Skeletal muscle satellite cell (primary cell): ENCODE data around the gene KIF4B.
"Not testable (repeated sequence)": the region's sequence is repeated elsewhere in the genome, so short reads cannot be mapped to it uniquely, and the experiment has no call there.

Experiments used
- H3K27me3 ChIP-seq: 2 replicates; pipeline ENCODE4 v1.7.0; 2013; ENCODE audit warnings: low read length; ENCODE audit not compliant: control insufficient read depth, insufficient read depth
- H3K36me3 ChIP-seq: 2 replicates; pipeline ENCODE4 v1.7.0; 2013; ENCODE audit warnings: mild to moderate bottlenecking, control low read depth, low read length; ENCODE audit not compliant: insufficient read depth
- H3K4me1 ChIP-seq: 2 replicates; pipeline ENCODE4 v1.7.0; 2013; ENCODE audit warnings: low read length; ENCODE audit not compliant: control insufficient read depth, insufficient read depth
- H3K4me2 ChIP-seq: 2 replicates; pipeline ENCODE4 v1.7.0; 2013; ENCODE audit warnings: mild to moderate bottlenecking, low read length
- H3K4me3 ChIP-seq: 2 replicates; pipeline ENCODE4 v1.7.0; 2013; ENCODE audit warnings: low read length
- H3K9ac ChIP-seq: 2 replicates; pipeline ENCODE4 v1.7.0; 2013; ENCODE audit warnings: mild to moderate bottlenecking, low read depth, low read length, moderate library complexity
- H3K9me3 ChIP-seq: replicated peaks from 2 replicates; pipeline ENCODE4 v1.7.0; 2013; ENCODE audit warnings: mild to moderate bottlenecking, control low read depth, low read length

Gene KIF4B

DNA sequence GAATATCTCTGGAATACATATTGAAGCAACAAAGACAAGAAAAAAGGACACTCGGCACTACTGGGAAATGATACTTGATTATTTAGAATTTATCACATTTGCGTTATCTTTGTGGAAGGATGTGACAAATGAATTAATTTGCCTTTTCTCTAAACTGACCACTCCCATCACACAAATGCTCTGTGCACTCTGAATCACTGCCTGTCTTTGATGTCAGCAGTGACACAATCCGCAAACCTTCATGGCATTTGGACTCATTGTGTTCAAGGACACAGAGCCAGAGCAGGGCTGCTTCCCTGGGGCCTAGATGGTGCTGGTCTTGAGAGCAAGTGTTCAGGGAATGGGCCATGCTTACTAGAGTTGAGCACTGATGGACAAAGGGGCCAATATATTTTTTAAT is 4.9 kb upstream of the KIF4B start:
- no peak overlapping the region for H3K4me2 ChIP-seq
- H3K36me3 ChIP-seq = no peaks in the 10 kb centered on the region
- H3K9me3 ChIP-seq = no peaks in the 10 kb centered on the region
- H3K4me1 ChIP-seq = no peaks in the 10 kb centered on the region
- H3K27me3 ChIP-seq = peaks cover 3% of the 10 kb centered on the region
- H3K4me3 ChIP-seq = no peak overlapping the region
- H3K9ac ChIP-seq = no peak overlapping the region

DNA sequence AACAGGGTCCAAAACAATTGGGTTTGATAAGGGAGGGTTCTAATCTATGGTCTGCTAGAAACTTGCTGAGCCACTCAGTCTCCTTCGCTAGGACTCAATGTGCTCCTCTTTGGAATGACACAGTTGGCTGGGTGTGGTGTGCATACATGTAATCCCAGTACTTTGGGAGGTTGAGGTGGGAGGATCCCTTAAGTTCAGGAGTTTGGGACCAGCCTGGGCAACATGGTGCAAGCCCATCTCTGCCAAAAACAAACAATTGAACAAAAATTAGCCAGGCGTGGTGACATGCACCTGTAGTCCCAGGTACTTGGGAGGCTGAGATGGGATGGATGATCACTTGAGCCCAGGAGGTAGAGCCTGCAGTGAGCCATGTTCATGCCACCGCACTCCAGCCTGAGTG is 2.7 kb upstream of the KIF4B start:
- Histone ChIP-seq H3K4me1 (no peaks in the 10 kb centered on the region), H3K4me3 (no peak overlapping the region), H3K27me3 (no peaks in the 10 kb centered on the region), H3K9me3 (no peaks in the 10 kb centered on the region), H3K9ac (no peak overlapping the region), H3K36me3 (no peaks in the 10 kb centered on the region), H3K4me2 (no peak overlapping the region)

DNA sequence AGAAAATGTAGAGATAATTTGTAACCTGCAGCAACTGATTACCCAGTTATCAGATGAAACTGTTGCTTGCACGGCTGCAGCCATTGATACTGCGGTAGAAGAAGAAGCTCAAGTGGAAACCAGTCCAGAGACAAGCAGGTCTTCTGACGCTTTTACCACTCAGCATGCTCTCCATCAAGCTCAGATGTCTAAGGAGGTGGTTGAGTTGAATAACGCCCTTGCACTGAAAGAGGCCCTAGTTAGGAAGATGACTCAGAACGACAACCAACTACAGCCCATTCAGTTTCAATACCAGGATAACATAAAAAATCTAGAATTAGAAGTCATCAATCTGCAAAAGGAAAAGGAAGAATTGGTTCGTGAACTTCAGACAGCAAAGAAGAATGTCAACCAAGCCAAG is 1.7 kb downstream of the KIF4B start:
- Histone ChIP-seq H3K27me3 (peaks cover 6% of the 10 kb centered on the region), H3K36me3 (no peaks in the 10 kb centered on the region), H3K4me3 (no peak overlapping the region), H3K9me3 (no peaks in the 10 kb centered on the region), H3K4me1 (no peaks in the 10 kb centered on the region), H3K4me2 (no peak overlapping the region), H3K9ac (no peak overlapping the region)

DNA sequence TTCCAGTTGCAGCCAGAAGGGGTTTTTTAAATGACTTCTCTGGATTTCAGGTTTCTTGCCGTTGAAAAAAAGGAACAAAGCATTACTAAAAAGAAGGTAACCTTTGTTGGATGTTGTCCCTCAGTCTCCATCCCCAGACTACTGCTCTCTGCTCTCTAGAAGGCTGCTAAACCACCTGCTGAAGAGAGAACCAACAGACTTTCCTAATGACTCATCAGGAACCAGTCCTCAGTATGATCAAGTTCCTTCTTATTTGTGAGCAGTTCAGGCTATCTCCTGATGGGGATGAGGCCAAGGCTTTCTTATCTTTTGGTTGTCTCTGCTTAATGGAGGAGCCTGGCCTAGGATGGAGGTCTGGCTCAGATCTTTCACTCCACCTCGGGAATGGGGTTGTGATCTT is 4.1 kb downstream of the KIF4B start:
- Histone ChIP-seq H3K36me3 (no peaks in the 10 kb centered on the region), H3K4me1 (no peaks in the 10 kb centered on the region), H3K27me3 (peaks cover 6% of the 10 kb centered on the region), H3K9me3 (no peaks in the 10 kb centered on the region), H3K9ac (no peak overlapping the region), H3K4me3 (no peak overlapping the region), H3K4me2 (no peak overlapping the region)

DNA sequence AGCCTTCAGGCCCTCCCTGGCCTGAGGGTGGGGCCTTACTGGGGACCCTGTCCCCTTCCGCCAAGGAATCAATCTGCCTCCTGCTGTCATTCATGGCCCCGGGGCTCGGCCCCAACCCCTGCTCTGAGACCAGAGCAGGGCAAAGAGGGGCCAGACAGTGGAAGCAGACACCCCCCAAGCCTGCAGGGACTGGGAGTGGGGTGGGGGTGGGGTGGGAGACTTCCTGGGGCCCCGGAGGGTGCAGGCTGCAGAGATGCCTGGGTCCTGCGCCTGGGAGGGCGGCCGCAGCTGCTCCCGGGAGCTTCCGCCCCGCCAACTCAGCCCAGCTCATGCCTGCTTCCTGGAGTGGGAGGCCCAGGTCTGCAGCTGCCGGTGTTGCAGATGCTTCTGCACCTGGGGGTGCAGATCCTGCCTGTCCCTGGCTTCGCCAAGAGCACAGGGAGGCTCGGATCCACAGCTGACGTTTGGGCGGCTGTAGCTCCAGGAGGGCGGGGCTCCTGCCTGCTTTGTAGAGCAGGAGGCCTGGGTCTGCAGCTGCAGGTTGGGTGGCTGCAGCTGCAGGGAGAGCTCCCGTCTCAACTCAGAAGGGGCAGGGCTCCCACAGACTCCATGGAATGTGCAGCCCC is 6.2 kb downstream of the KIF4B start:
- Histone ChIP-seq H3K9me3 (no peaks in the 10 kb centered on the region), H3K4me2 (no peak overlapping the region), H3K9ac (no peak overlapping the region), H3K4me1 (no peaks in the 10 kb centered on the region), H3K36me3 (no peaks in the 10 kb centered on the region), H3K4me3 (no peak overlapping the region), H3K27me3 (peaks cover 10% of the 10 kb centered on the region)

DNA sequence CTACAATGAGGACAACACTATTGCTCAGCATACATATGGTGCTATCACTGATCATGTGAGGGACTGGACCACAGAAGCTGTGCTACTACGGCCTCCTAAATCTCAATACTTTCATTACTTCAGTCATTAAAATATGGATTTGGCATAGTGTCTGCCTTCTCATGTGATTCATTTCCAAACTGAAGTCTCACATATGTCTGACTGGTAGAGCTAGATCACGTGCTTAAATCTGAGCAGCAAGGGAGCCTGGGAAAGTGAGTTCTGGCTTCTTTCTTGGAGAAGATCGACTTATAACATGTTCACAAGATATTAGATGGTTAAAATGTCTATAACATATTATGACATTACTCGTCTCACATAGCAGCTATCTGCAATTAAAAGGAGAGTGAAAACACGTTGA is 8.3 kb downstream of the KIF4B start:
- Histone ChIP-seq H3K27me3 (peaks cover 5% of the 10 kb centered on the region), H3K36me3 (no peaks in the 10 kb centered on the region), H3K9me3 (no peaks in the 10 kb centered on the region), H3K4me2 (no peak overlapping the region), H3K4me3 (no peak overlapping the region), H3K9ac (no peak overlapping the region), H3K4me1 (no peaks in the 10 kb centered on the region)

DNA sequence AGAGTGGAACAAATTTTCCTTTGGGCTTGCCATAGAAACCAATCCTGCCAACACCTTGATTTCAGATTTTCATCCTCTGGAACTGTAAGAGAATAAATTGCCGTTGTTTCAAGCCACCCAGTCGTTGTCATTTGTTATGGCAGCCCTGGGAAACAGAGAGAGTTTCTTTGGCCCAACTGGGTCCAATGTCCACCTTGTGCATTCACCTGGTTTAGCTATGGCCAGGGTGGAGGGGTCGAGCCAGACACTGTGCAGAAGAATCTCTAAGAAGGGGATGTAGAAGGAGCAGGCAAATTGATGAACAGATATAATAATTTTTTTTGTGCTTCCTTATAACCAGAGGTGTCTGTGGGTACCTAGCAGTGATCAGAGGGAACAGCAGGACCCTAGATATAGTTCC is 9.8 kb downstream of the KIF4B start:
- Histone ChIP-seq H3K27me3 (peaks cover 5% of the 10 kb centered on the region), H3K9me3 (no peaks in the 10 kb centered on the region), H3K36me3 (no peaks in the 10 kb centered on the region), H3K4me1 (no peaks in the 10 kb centered on the region), H3K4me3 (no peak overlapping the region), H3K9ac (no peak overlapping the region), H3K4me2 (no peak overlapping the region)

DNA sequence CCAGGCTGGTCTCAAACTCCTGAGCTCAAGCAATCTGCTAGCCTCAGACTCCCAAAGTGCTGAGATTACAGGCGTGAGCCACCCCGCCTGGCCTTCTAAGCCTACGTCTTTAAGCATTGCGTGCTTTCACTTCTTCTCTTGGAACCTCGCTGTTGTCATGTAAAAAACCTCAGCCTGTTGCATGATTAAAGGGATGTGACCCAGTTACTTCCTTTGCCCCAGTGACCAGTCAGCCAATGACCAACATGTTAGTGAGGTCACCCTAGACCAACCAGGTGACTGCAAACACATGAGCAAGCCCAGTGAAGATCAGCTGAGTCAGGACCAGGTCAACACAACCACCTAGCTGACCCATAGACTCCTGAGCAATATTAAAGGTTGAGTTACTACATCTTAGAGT is 10.5 kb downstream of the KIF4B start:
- H3K4me2 ChIP-seq = no peak overlapping the region
- H3K27me3 ChIP-seq = peaks cover 5% of the 10 kb centered on the region
- H3K9ac ChIP-seq = no peak overlapping the region
- no peaks in the 10 kb centered on the region for H3K4me1 ChIP-seq
- H3K36me3 ChIP-seq = no peaks in the 10 kb centered on the region
- no peaks in the 10 kb centered on the region for H3K9me3 ChIP-seq
- H3K4me3 ChIP-seq = no peak overlapping the region

DNA sequence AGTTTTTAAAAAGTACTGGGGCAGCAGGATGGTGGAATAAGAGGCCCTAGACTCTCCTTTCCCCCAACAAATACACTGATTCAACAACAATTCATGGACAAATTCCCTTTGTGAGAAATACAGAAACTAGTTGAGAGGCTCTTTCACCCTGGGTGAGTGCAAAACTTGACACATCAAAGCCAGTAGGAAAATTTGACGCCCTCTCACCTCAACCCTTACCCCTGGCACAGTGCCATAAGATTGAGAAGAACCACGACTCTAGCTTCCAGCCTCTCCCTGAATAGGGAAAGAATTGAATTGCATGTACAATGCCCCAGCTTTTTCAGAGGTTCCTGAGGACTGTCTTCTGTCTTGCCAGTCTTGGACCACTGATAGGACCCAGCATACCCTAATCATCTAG is 12.3 kb downstream of the KIF4B start:
- Histone ChIP-seq H3K9ac (no peak overlapping the region), H3K36me3 (no peaks in the 10 kb centered on the region), H3K4me1 (no peaks in the 10 kb centered on the region), H3K9me3 (no peaks in the 10 kb centered on the region), H3K4me2 (no peak overlapping the region), H3K4me3 (no peak overlapping the region), H3K27me3 (peaks cover 5% of the 10 kb centered on the region)

DNA sequence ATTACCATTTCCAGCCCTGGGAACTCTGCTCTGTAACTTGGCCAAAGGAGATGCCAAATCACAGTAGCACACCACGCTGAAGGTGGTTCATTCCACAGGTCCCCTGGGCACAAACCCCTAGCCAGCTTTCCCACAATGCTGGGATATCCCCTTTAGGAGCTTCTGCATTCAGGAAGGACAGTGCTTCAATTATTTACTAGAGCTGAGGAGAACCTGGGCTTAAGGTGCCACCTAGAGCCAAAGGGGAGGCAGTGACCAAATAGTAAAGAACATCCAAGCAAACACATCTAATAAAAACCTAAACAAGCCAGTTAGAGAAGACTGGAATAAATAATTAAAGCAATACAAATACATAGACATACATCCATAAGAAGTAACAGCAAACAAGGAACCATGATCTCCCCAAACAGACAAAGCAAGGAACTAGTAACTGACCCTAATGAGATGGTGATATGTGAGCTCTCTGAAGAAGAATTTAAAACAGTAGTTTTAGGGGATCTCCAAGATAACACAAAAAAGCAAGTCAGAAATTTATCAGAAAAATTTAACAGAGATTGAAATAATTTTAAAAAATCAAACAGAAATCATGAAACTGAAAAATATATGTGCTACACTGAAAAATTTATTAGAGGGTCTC is 14.6 kb downstream of the KIF4B start:
- Histone ChIP-seq H3K27me3 (peaks cover 5% of the 10 kb centered on the region), H3K36me3 (no peaks in the 10 kb centered on the region)

DNA sequence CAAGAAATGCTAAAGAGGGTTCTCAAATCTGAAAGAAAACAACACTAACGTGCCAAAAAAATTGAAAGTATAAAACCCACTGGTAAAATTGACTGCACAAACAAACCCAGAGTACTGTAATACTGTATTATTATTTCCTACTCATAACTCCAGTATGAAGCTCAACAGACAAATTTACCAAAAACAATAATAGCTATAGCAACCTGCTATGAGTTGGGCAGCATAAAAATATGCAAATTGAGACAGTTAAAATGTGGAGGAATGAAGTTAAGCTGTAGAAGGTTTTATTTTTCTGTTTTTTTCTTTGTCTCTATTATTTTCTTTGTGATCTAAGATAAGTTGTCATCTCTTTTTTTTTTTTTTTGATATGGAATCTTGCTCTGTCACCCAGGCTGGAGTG is 15.7 kb downstream of the KIF4B start:
- Histone ChIP-seq H3K36me3 (no peaks in the 10 kb centered on the region), H3K27me3 (peaks cover under 1% of the 10 kb centered on the region), H3K9ac (no peak overlapping the region), H3K4me3 (no peak overlapping the region), H3K4me2 (no peak overlapping the region), H3K4me1 (no peaks in the 10 kb centered on the region), H3K9me3 (no peaks in the 10 kb centered on the region)

More for the DNA sequence above, 14.6 kb downstream of the KIF4B start:
- no peaks in the 10 kb centered on the region for H3K4me1 ChIP-seq
- H3K4me2 ChIP-seq = no peak overlapping the region
- no peaks in the 10 kb centered on the region for H3K9me3 ChIP-seq
- H3K4me3 ChIP-seq = no peak overlapping the region
- no peak overlapping the region for H3K9ac ChIP-seq

DNA sequence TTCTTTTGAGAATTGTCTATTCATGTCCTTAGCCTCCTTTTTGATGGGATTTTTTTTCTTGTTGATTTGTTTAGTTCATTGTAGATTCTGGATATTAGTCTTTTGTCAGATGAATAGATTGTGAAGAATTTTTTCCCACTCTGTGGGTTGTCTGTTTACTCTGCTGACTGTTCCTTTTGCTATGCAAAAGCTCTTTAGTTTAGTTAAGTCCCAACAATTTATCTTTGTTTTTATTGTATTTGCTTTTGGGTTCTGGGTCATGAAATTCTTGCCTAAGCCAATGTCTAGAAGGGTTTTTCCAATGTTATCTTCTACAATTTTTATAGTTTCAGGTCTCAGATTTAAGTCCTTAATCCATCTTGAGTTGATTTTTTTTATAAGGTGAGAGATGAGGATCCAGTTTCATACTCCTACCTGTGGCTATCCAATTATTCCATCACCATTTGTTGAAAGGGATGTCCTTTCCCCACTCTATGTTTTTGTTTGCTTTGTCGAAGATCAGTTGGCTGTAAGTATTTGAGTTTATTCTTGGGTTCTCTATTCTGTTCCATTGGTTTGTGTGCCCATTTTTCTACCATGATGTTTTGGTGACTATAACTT is 20.7 kb downstream of the KIF4B start:
- H3K36me3 ChIP-seq, H3K9me3 ChIP-seq, H3K4me1 ChIP-seq, H3K27me3 ChIP-seq, H3K4me3 ChIP-seq, H3K9ac ChIP-seq, H3K4me2 ChIP-seq: not testable (repeated sequence)
